ENCODE measurements around the gene ATXN10.
"Not testable (repeated sequence)": the region's sequence is repeated elsewhere in the genome, so short reads cannot be mapped to it uniquely, and the experiment has no call there.

ATXN10 gene

GRCh38 chr22:45793161-45793560, 121.5 kb downstream of the ATXN10 start:
- Histone ChIP-seq H3K36me3 (ENCODE audit: control insufficient read depth in 1 of 2, insufficient read depth in 2 of 2, low read length in 2 of 2) (peaks cover 7 to 11% of the 10 kb centered on the region in 2 experiments), H3K9me3 (ENCODE audit: insufficient read depth, low read depth, low read length) (peaks cover 3% of the 10 kb centered on the region), H3K4ac (ENCODE audit: low read depth, low read length) (no peak overlapping the region), H4K12ac (ENCODE audit: low read depth, low read length) (no peak overlapping the region), H3K4me3 (ENCODE audit: low read depth, low read length) (no peak overlapping the region), H4K8ac (ENCODE audit: low read depth, low read length) (no peak overlapping the region), H3K4me1 (ENCODE audit: control insufficient read depth in 1 of 2, insufficient read depth in 2 of 2, low read length in 2 of 2) (no peaks in the 10 kb centered on the region), H3K79me2 (ENCODE audit: control insufficient read depth, insufficient read depth, low read length, poor library complexity) (no peaks in the 10 kb centered on the region), H3K79me1 (ENCODE audit: low read length) (no peaks in the 10 kb centered on the region), H3K9ac (ENCODE audit: low read length) (no peak overlapping the region), H2BK120ac (ENCODE audit: insufficient read depth, low read length, poor library complexity) (no peak overlapping the region), H2AFZ (ENCODE audit: insufficient read depth, low read length, poor library complexity) (no peak overlapping the region), H2BK12ac (ENCODE audit: low read length) (no peak overlapping the region), H3K14ac (ENCODE audit: low read length) (no peak overlapping the region), H2BK5ac (ENCODE audit: low read depth, low read length, poor library complexity) (no peak overlapping the region), H3K23ac (ENCODE audit: low read length) (no peak overlapping the region), H2AK5ac (ENCODE audit: low read length) (no peak overlapping the region), H4K91ac (ENCODE audit: low read depth, low read length) (no peak overlapping the region), H3K4me2 (ENCODE audit: low read length) (no peak overlapping the region), H3K27me3 (ENCODE audit: insufficient read depth, low read length) (no peaks in the 10 kb centered on the region), H3K18ac (ENCODE audit: low read length) (no peak overlapping the region), H3K27ac (ENCODE audit: low read depth, low read length) (no peak overlapping the region)
- no CpG with 5 or more reads among the region's 3 CpGs for WGBS (ENCODE audit: extremely low coverage, insufficient coverage, insufficient read length)
- DNase-seq = no peak

GRCh38 chr22:45793892-45794291, 122.3 kb downstream of the ATXN10 start:
- H2AFZ ChIP-seq (ENCODE audit: insufficient read depth, low read length, poor library complexity) = no peak overlapping the region
- no peaks in the 10 kb centered on the region for H3K27me3 ChIP-seq (ENCODE audit: insufficient read depth, low read length)
- no peak overlapping the region for H4K8ac ChIP-seq (ENCODE audit: low read depth, low read length)
- H3K14ac ChIP-seq (ENCODE audit: low read length) = no peak overlapping the region
- no peak overlapping the region for H2BK120ac ChIP-seq (ENCODE audit: insufficient read depth, low read length, poor library complexity)
- H3K27ac ChIP-seq (ENCODE audit: low read depth, low read length) = no peak overlapping the region
- H4K12ac ChIP-seq (ENCODE audit: low read depth, low read length) = no peak overlapping the region
- H2AK5ac ChIP-seq (ENCODE audit: low read length) = no peak overlapping the region
- no CpG with 5 or more reads among the region's 2 CpGs for WGBS (ENCODE audit: extremely low coverage, insufficient coverage, insufficient read length)
- no peak overlapping the region for H2BK5ac ChIP-seq (ENCODE audit: low read depth, low read length, poor library complexity)
- no peak for DNase-seq
- no peak overlapping the region for H2BK12ac ChIP-seq (ENCODE audit: low read length)
- H3K36me3 ChIP-seq (ENCODE audit: control insufficient read depth in 1 of 2, insufficient read depth in 2 of 2, low read length in 2 of 2) = peaks cover 7 to 11% of the 10 kb centered on the region in 2 experiments
- no peaks in the 10 kb centered on the region for H3K79me2 ChIP-seq (ENCODE audit: control insufficient read depth, insufficient read depth, low read length, poor library complexity)
- no peaks in the 10 kb centered on the region for H3K4me1 ChIP-seq (ENCODE audit: control insufficient read depth in 1 of 2, insufficient read depth in 2 of 2, low read length in 2 of 2)
- no peak overlapping the region for H3K4ac ChIP-seq (ENCODE audit: low read depth, low read length)
- H3K4me3 ChIP-seq (ENCODE audit: low read depth, low read length) = no peak overlapping the region
- no peak overlapping the region for H4K91ac ChIP-seq (ENCODE audit: low read depth, low read length)
- peaks cover 3% of the 10 kb centered on the region for H3K9me3 ChIP-seq (ENCODE audit: insufficient read depth, low read depth, low read length)
- H3K9ac ChIP-seq (ENCODE audit: low read length) = no peak overlapping the region
- no peak overlapping the region for H3K4me2 ChIP-seq (ENCODE audit: low read length)
- H3K79me1 ChIP-seq (ENCODE audit: low read length) = no peaks in the 10 kb centered on the region
- no peak overlapping the region for H3K18ac ChIP-seq (ENCODE audit: low read length)
- H3K23ac ChIP-seq (ENCODE audit: low read length) = no peak overlapping the region

GRCh38 chr22:45796009-45796408, 124.4 kb downstream of the ATXN10 start:
- DNase-seq = peak in 1 of 2 donors; percentile 15
- not testable (repeated sequence) for H2AFZ ChIP-seq (ENCODE audit: insufficient read depth, low read length, poor library complexity); H3K4me3 ChIP-seq (ENCODE audit: low read depth, low read length); H4K8ac ChIP-seq (ENCODE audit: low read depth, low read length); H3K9ac ChIP-seq (ENCODE audit: low read length); H3K9me3 ChIP-seq (ENCODE audit: insufficient read depth, low read depth, low read length); H4K12ac ChIP-seq (ENCODE audit: low read depth, low read length); H3K79me2 ChIP-seq (ENCODE audit: control insufficient read depth, insufficient read depth, low read length, poor library complexity); H4K91ac ChIP-seq (ENCODE audit: low read depth, low read length); H3K18ac ChIP-seq (ENCODE audit: low read length); H3K79me1 ChIP-seq (ENCODE audit: low read length); H2AK5ac ChIP-seq (ENCODE audit: low read length); H3K4me1 ChIP-seq (ENCODE audit: control insufficient read depth in 1 of 2, insufficient read depth in 2 of 2, low read length in 2 of 2); H2BK12ac ChIP-seq (ENCODE audit: low read length); H2BK120ac ChIP-seq (ENCODE audit: insufficient read depth, low read length, poor library complexity); H3K14ac ChIP-seq (ENCODE audit: low read length); H3K27ac ChIP-seq (ENCODE audit: low read depth, low read length); H3K23ac ChIP-seq (ENCODE audit: low read length); H3K27me3 ChIP-seq (ENCODE audit: insufficient read depth, low read length); H3K4me2 ChIP-seq (ENCODE audit: low read length); H3K4ac ChIP-seq (ENCODE audit: low read depth, low read length); H2BK5ac ChIP-seq (ENCODE audit: low read depth, low read length, poor library complexity)
- no CpG with 5 or more reads among the region's 9 CpGs for WGBS (ENCODE audit: extremely low coverage, insufficient coverage, insufficient read length)
- H3K36me3 ChIP-seq (ENCODE audit: control insufficient read depth in 1 of 2, insufficient read depth in 2 of 2, low read length in 2 of 2) = peaks cover 7 to 11% of the 10 kb centered on the region in 2 experiments

DNA sequence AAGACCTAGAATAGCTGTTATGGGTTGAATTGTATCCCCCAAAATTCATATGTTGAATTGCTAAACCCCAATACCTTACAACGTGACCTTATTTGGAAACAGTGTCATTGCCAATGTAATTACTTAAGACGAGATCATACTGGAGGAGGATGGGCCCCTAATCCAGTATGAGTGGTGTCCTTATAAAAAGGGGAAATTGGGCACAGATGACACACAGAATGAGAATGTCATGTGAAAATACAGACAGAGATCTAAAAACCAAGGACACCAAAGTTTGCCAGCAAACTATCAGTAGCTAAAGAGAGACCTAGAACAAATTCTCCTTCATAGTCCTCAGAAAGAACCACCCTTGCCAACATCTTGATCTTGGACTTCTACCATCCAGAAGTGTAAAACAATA, 127.7 kb downstream of the ATXN10 start:
- no peak overlapping the region for H2AFZ ChIP-seq (ENCODE audit: insufficient read depth, low read length, poor library complexity)
- no peak overlapping the region for H2AK5ac ChIP-seq (ENCODE audit: low read length)
- peaks cover 6% of the 10 kb centered on the region in 2 experiments for H3K4me1 ChIP-seq (ENCODE audit: control insufficient read depth in 1 of 2, insufficient read depth in 2 of 2, low read length in 2 of 2)
- no peak overlapping the region for H2BK5ac ChIP-seq (ENCODE audit: low read depth, low read length, poor library complexity)
- WGBS (ENCODE audit: extremely low coverage, insufficient coverage, insufficient read length) = no CpG with 5 or more reads among the region's 2 CpGs
- peaks cover 4% of the 10 kb centered on the region in 2 experiments for H3K36me3 ChIP-seq (ENCODE audit: control insufficient read depth in 1 of 2, insufficient read depth in 2 of 2, low read length in 2 of 2)
- no peaks in the 10 kb centered on the region for H3K79me1 ChIP-seq (ENCODE audit: low read length)
- H3K18ac ChIP-seq (ENCODE audit: low read length) = no peak overlapping the region
- DNase-seq = no peak
- no peak overlapping the region for H3K4me3 ChIP-seq (ENCODE audit: low read depth, low read length)
- no peak overlapping the region for H3K23ac ChIP-seq (ENCODE audit: low read length)
- no peak overlapping the region for H2BK12ac ChIP-seq (ENCODE audit: low read length)
- H3K27me3 ChIP-seq (ENCODE audit: insufficient read depth, low read length) = no peaks in the 10 kb centered on the region
- H3K9me3 ChIP-seq (ENCODE audit: insufficient read depth, low read depth, low read length) = no peaks in the 10 kb centered on the region
- no peak overlapping the region for H4K8ac ChIP-seq (ENCODE audit: low read depth, low read length)
- no peak overlapping the region for H3K4ac ChIP-seq (ENCODE audit: low read depth, low read length)
- H3K79me2 ChIP-seq (ENCODE audit: control insufficient read depth, insufficient read depth, low read length, poor library complexity) = no peaks in the 10 kb centered on the region
- H4K12ac ChIP-seq (ENCODE audit: low read depth, low read length) = no peak overlapping the region
- no peak overlapping the region for H3K14ac ChIP-seq (ENCODE audit: low read length)
- no peak overlapping the region for H3K4me2 ChIP-seq (ENCODE audit: low read length)
- no peak overlapping the region for H2BK120ac ChIP-seq (ENCODE audit: insufficient read depth, low read length, poor library complexity)
- H3K9ac ChIP-seq (ENCODE audit: low read length) = no peak overlapping the region
- no peak overlapping the region for H4K91ac ChIP-seq (ENCODE audit: low read depth, low read length)
- no peak overlapping the region for H3K27ac ChIP-seq (ENCODE audit: low read depth, low read length)

Measured in trophoblast cell (in vitro differentiated cells and primary cell).